ENCODE measurements around the gene CARD10. TPM values are rescaled to one million over a fixed set of nuclear protein-coding genes. Genes with fewer than 3 reads are reported as not detected.

The CARD10 gene
- total RNA-seq, 1 experiment from 2014 or later: 0.26 TPM

GRCh38 chr22:37507731-37508130 is 11.5 kb downstream of the CARD10 start:
- no peaks in the 10 kb centered on the region for H3K27me3 ChIP-seq (replicated peaks; ENCODE audit: insufficient read depth, low read depth, low read length, poor library complexity)
- no peaks in the 10 kb centered on the region for H3K4me1 ChIP-seq (ENCODE audit: insufficient read depth, low read length, poor library complexity, severe bottlenecking)
- H3K36me3 ChIP-seq (ENCODE audit: insufficient read depth, low read length, poor library complexity, severe bottlenecking): no peaks in the 10 kb centered on the region
- no peak overlapping the region for H3K27ac ChIP-seq (ENCODE audit: low read depth, low read length, poor library complexity, severe bottlenecking)
- no peaks in the 10 kb centered on the region for H3K9me3 ChIP-seq (ENCODE audit: low read depth, low read length, poor library complexity, severe bottlenecking)
- no TSS peak for BruUV-seq (replicated peaks)
- CTCF ChIA-PET: no interaction called here
- POLR2A ChIA-PET (ENCODE audit: low non-redundant PET): no interaction called here
- H3K4me3 ChIP-seq (ENCODE audit: low read depth, low read length, poor library complexity, severe bottlenecking): no peak overlapping the region
- TF ChIP-seq CTCF (conservative IDR thresholded peaks at IDR 0.05; ENCODE audit: low read depth, low read length) (no peak), EZH2 (IDR thresholded peaks at IDR 0.05; ENCODE audit: borderline replicate concordance, low read depth, low read length, poor library complexity, severe bottlenecking) (no peak)
- DNase-seq (ENCODE audit: low spot score): no peak
- intact Hi-C loops (cut with micrococcal nuclease; ENCODE audit: unreplicated experiment): no loop called here

GRCh38 chr22:37505989-37506388 is 13.2 kb downstream of the CARD10 start:
- intact Hi-C loops (cut with micrococcal nuclease; ENCODE audit: unreplicated experiment): no loop called here
- ChIA-PET POLR2A (ENCODE audit: low non-redundant PET) (no interaction called here), CTCF (no interaction called here)
- no TSS peak for BruUV-seq (replicated peaks)
- no peak for DNase-seq (ENCODE audit: low spot score)
- no peak for TF ChIP-seq CTCF (conservative IDR thresholded peaks at IDR 0.05; ENCODE audit: low read depth, low read length)
- H3K27ac ChIP-seq (ENCODE audit: low read depth, low read length, poor library complexity, severe bottlenecking): no peak overlapping the region
- H3K36me3 ChIP-seq (ENCODE audit: insufficient read depth, low read length, poor library complexity, severe bottlenecking): no peaks in the 10 kb centered on the region
- no peaks in the 10 kb centered on the region for H3K27me3 ChIP-seq (replicated peaks; ENCODE audit: insufficient read depth, low read depth, low read length, poor library complexity)
- H3K9me3 ChIP-seq (ENCODE audit: low read depth, low read length, poor library complexity, severe bottlenecking): no peaks in the 10 kb centered on the region
- no peaks in the 10 kb centered on the region for H3K4me1 ChIP-seq (ENCODE audit: insufficient read depth, low read length, poor library complexity, severe bottlenecking)
- no peak overlapping the region for H3K4me3 ChIP-seq (ENCODE audit: low read depth, low read length, poor library complexity, severe bottlenecking)

GRCh38 chr22:37505565-37505964 is 13.7 kb downstream of the CARD10 start:
- POLR2A ChIA-PET (ENCODE audit: low non-redundant PET): no interaction called here
- no peaks in the 10 kb centered on the region for H3K27me3 ChIP-seq (replicated peaks; ENCODE audit: insufficient read depth, low read depth, low read length, poor library complexity)
- H3K4me3 ChIP-seq (ENCODE audit: low read depth, low read length, poor library complexity, severe bottlenecking): no peak overlapping the region
- DNase-seq (ENCODE audit: low spot score): no peak
- no peaks in the 10 kb centered on the region for H3K9me3 ChIP-seq (ENCODE audit: low read depth, low read length, poor library complexity, severe bottlenecking)
- no peaks in the 10 kb centered on the region for H3K36me3 ChIP-seq (ENCODE audit: insufficient read depth, low read length, poor library complexity, severe bottlenecking)
- intact Hi-C loops (cut with micrococcal nuclease; ENCODE audit: unreplicated experiment): no loop called here
- TF ChIP-seq EZH2 (IDR thresholded peaks at IDR 0.05; ENCODE audit: borderline replicate concordance, low read depth, low read length, poor library complexity, severe bottlenecking) (no peak), CTCF (conservative IDR thresholded peaks at IDR 0.05; ENCODE audit: low read depth, low read length) (no peak)
- CTCF ChIA-PET: no interaction called here
- no TSS peak for BruUV-seq (replicated peaks)
- no peaks in the 10 kb centered on the region for H3K4me1 ChIP-seq (ENCODE audit: insufficient read depth, low read length, poor library complexity, severe bottlenecking)
- H3K27ac ChIP-seq (ENCODE audit: low read depth, low read length, poor library complexity, severe bottlenecking): no peak overlapping the region

Data from A673 (cell line).